Measurements from ENCODE around the gene MRLN.

DNA sequence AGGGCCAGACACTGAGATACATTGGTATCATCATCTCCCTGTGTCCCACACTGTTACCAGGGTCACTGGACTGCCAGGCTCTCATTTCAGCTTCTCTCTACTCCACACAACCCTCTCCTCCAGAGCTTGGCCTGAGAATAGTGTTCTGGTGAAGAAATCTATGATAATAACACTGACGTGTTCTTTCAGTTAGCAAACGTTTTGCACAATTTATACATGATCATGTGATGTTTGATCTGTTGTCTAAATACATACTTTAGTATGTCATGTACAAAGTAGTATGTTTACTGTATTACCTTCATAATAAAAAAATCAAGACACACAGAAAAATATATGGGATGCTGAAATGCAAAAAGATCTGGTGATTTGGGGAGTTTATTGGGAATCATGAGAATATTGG is 48.6 kb downstream of the MRLN start:
- TF ChIP-seq CTCF (IDR thresholded peaks at IDR 0.05; ENCODE audit: insufficient read depth, low read depth, low read length) (no peak), EZH2 (IDR thresholded peaks at IDR 0.05; ENCODE audit: insufficient read depth, low read length) (no peak)
